Pericardium fibroblast (primary cell): ENCODE measurements around the gene BAK1. TPM values are rescaled to one million over a fixed set of nuclear protein-coding genes. Genes with fewer than 3 reads are reported as not detected.

Experiments used
- total RNA-seq: library from RNA; depleted of rRNA; stranded (reverse); fragments of >200 nt; gene quantifications from 2 replicates; pipeline ENCODE4 v1.2.3, GENCODE V29; 2015

BAK1 gene
- total RNA-seq, result 5.9 and 14.5 TPM in 2 replicates

GRCh38 chr6:33579828-33580714 is at the start of gene BAK1:
TSS of gene BAK1 (minus strand) at chr6:33580276. CDS start at chr6:33577604, 2,672 bp downstream.

GRCh38 chr6:33620856-33621710 is 41.0 kb upstream of the BAK1 start, which contains the start of gene ITPR3:
TSS of gene ITPR3 (plus strand) at chr6:33621322. CDS start at chr6:33621603, 281 bp downstream.

Other genes starting within 250 kb of the BAK1 start
- 0.47 and 1.3 TPM in 2 replicates for gene KIFC1, start 188.5 kb downstream of the BAK1 start, total RNA-seq
- 24.5 and 29.9 TPM in 2 replicates for gene PHF1, start 169.3 kb downstream of the BAK1 start, total RNA-seq
- 174 and 180 TPM in 2 replicates for gene CUTA, start 162.2 kb downstream of the BAK1 start, total RNA-seq
- gene SYNGAP1, start 160.2 kb downstream of the BAK1 start, total RNA-seq, result 2.6 and 6.2 TPM in 2 replicates
- 1.4 and 4.1 TPM in 2 replicates for gene ZBTB9, start 125.7 kb downstream of the BAK1 start, total RNA-seq
- 15.9 and 27.5 TPM in 2 replicates for gene ITPR3, start 41.0 kb upstream of the BAK1 start, total RNA-seq
- 22.6 and 33.8 TPM in 2 replicates for gene UQCC2, start 131.4 kb upstream of the BAK1 start, total RNA-seq
- gene IP6K3, start 166.6 kb upstream of the BAK1 start, total RNA-seq, result 0.43 and 2.3 TPM in 2 replicates
- 35.2 and 46.9 TPM in 2 replicates for gene LEMD2, start 208.9 kb upstream of the BAK1 start, total RNA-seq
- not detected in 2 replicates for gene MLN, start 223.7 kb upstream of the BAK1 start, total RNA-seq